ENCODE measurements around the gene APOC3. TPM values are rescaled to one million over a fixed set of nuclear protein-coding genes. Genes with fewer than 3 reads are reported as not detected.
"Not testable (repeated sequence)": the region's sequence is repeated elsewhere in the genome, so short reads cannot be mapped to it uniquely, and the experiment has no call there.

Gene APOC3
- total RNA-seq, 1 donor from 2014 or later: not detected

GRCh38 chr11:116830184-116830912 is 641 bp downstream of the APOC3 start:
- intact Hi-C loops (cut with micrococcal nuclease): no loop called here

- intact Hi-C loops (cut with micrococcal nuclease): no loop called here
Observed at GRCh38 chr11:116831790-116832349, 2.2 kb downstream of the APOC3 start.

- intact Hi-C loops (cut with micrococcal nuclease): no loop called here
Observed at GRCh38 chr11:116832350-116833290, 2.9 kb downstream of the APOC3 start.

GRCh38 chr11:116833491-116833815 is 3.7 kb downstream of the APOC3 start:
- intact Hi-C loops (cut with micrococcal nuclease): no loop called here

GRCh38 chr11:116833816-116834534 is 4.3 kb downstream of the APOC3 start:
- intact Hi-C loops (cut with micrococcal nuclease): no loop called here

GRCh38 chr11:116834535-116835041 is 4.9 kb downstream of the APOC3 start:
- intact Hi-C loops (cut with micrococcal nuclease): not testable (repeated sequence)

GRCh38 chr11:116835042-116835772 is 5.5 kb downstream of the APOC3 start:
- intact Hi-C loops (cut with micrococcal nuclease): no loop called here

GRCh38 chr11:116835791-116836631 is 6.3 kb downstream of the APOC3 start:
- intact Hi-C loops (cut with micrococcal nuclease): loop anchor here (1.0 kb wide), 6 partner anchors 17 to 390 kb away; partner anchors contain the start of gene APOA5

- intact Hi-C loops (cut with micrococcal nuclease): loop anchor here (1.0 kb wide), 6 partner anchors 17 to 390 kb away; partner anchors contain the start of gene APOA5
Observed at GRCh38 chr11:116836632-116836991, 6.9 kb downstream of the APOC3 start.

GRCh38 chr11:116837231-116838091 is 7.8 kb downstream of the APOC3 start, which contains the start of gene APOA1:
Gene APOA1, minus strand, starts transcription at chr11:116837622. Its CDS starts 235 bp downstream, at chr11:116837387.
- intact Hi-C loops (cut with micrococcal nuclease): no loop called here

GRCh38 chr11:116838321-116839084 is 8.8 kb downstream of the APOC3 start:
- intact Hi-C loops (cut with micrococcal nuclease): no loop called here

GRCh38 chr11:116840224-116840745 is 10.6 kb downstream of the APOC3 start:
- intact Hi-C loops (cut with micrococcal nuclease): no loop called here

- intact Hi-C loops (cut with micrococcal nuclease): no loop called here
Observed at GRCh38 chr11:116840746-116841296, 11.1 kb downstream of the APOC3 start.

GRCh38 chr11:116842117-116842516 is 12.4 kb downstream of the APOC3 start:
- intact Hi-C loops (cut with micrococcal nuclease): no loop called here

- intact Hi-C loops (cut with micrococcal nuclease): no loop called here
Observed at GRCh38 chr11:116842909-116843308, 13.2 kb downstream of the APOC3 start.

GRCh38 chr11:116843661-116844060 is 14.0 kb downstream of the APOC3 start:
- intact Hi-C loops (cut with micrococcal nuclease): no loop called here

- intact Hi-C loops (cut with micrococcal nuclease): no loop called here
Observed at GRCh38 chr11:116844722-116845121, 15.0 kb downstream of the APOC3 start.

Data from T-helper 1 cell treated with Interleukin-12 subunit alpha and Interleukin-12 subunit beta and Interleukin-4 antibody, amounts not matched to agents 30 ng/mL and 1 ng/mL, for 36 hours (primary cell).